ENCODE data around the gene MPHOSPH9. TPM values are rescaled to one million over a fixed set of nuclear protein-coding genes. Genes with fewer than 3 reads are reported as not detected.

MPHOSPH9 gene
- total RNA-seq, 2 experiments from 2014 or later = 88.3 to 136 TPM

DNA sequence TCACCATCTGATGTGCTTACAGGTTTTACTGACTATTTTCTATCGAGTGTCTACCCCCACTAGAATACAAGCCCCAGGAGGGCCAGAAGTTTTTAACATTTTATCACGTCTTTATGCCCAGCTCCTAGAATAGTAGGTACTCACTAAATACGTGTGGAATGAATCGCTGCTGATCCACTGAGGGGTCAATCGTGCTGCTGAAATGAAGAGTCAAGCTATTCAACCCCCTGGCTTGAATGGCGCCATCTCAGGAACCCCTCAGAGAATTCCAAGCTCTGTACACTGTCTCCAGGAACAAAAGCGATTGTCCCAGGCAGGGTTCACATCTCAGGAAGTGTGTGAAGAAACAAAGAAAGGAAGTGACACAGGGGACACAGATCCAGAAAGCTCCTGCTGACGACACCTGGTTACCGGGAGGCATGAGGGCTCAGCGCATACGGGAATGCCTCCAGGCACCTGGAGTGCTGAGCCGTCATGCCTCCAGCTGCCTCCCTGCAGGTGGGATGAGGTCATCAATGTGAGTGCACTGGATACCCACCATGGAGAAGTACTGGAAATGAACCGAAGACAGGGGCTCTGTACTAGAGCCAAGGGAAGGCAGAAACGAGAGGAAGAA, 127.6 kb downstream of the MPHOSPH9 start:
- no peak for DNase-seq (ENCODE audit: low spot score)
- BruUV-seq (replicated peaks) = no TSS peak

DNA sequence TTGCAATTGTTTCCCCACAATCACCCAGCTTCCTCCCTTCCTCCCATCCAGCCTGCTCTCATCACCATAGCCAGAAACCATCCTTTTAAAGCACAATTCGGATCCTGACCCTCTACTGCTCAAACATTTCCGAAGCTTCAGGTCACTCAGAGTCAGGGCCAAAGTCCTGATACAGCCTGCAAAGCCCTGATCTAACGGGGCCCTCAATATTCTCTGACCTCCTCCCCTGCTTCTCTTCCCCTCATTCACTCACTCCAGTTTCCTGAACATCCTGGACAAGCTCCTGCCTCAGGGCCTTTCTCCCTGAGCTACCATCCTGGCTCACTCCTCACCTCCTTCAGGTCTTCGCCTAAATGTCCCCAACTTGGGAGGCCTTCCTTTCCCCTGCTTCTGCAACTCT, 128.1 kb downstream of the MPHOSPH9 start:
- no peak overlapping the region for H3K4me2 ChIP-seq (ENCODE audit: low read length)
- no peaks in the 10 kb centered on the region for H3K79me2 ChIP-seq (ENCODE audit: insufficient read depth, low read depth, low read length)
- DNase-seq (ENCODE audit: low spot score) = no peak
- H3K27ac ChIP-seq (ENCODE audit: low read depth, low read length, poor library complexity, severe bottlenecking) = no peak overlapping the region
- peaks cover 10% of the 10 kb centered on the region for H3K4me1 ChIP-seq (ENCODE audit: insufficient read depth, low read length, poor library complexity, severe bottlenecking)
- TF ChIP-seq EZH2phosphoT487 (IDR thresholded peaks at IDR 0.05; ENCODE audit: borderline replicate concordance, low read depth, low read length) = no peak
- TF ChIP-seq, protein P1, sequence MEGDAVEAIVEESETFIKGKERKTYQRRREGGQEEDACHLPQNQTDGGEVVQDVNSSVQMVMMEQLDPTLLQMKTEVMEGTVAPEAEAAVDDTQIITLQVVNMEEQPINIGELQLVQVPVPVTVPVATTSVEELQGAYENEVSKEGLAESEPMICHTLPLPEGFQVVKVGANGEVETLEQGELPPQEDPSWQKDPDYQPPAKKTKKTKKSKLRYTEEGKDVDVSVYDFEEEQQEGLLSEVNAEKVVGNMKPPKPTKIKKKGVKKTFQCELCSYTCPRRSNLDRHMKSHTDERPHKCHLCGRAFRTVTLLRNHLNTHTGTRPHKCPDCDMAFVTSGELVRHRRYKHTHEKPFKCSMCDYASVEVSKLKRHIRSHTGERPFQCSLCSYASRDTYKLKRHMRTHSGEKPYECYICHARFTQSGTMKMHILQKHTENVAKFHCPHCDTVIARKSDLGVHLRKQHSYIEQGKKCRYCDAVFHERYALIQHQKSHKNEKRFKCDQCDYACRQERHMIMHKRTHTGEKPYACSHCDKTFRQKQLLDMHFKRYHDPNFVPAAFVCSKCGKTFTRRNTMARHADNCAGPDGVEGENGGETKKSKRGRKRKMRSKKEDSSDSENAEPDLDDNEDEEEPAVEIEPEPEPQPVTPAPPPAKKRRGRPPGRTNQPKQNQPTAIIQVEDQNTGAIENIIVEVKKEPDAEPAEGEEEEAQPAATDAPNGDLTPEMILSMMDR (conservative IDR thresholded peaks at IDR 0.05; ENCODE audit: low read length) = no peak
- CTCF ChIA-PET (ENCODE audit: unreplicated experiment) = interaction anchor here (0.6 kb wide), 1 partner anchor 49 kb away, joined by 3 read pairs; no protein-coding TSS in a partner anchor
- POLR2A ChIA-PET = interaction anchor here (0.6 to 1.7 kb wide), 2 partner anchors 9 to 117 kb away, joined by 3 to 6 read pairs; no protein-coding TSS in a partner anchor
- no peaks in the 10 kb centered on the region for H4K20me1 ChIP-seq (ENCODE audit: insufficient read depth, low read length)
- H3K9me2 ChIP-seq (ENCODE audit: insufficient read depth, low read length) = no peaks in the 10 kb centered on the region
- no peaks in the 10 kb centered on the region for H3K9me3 ChIP-seq (ENCODE audit: low read length)
- no peak overlapping the region for H3K4me3 ChIP-seq (ENCODE audit: low read depth, low read length, poor library complexity, severe bottlenecking)
- BruUV-seq (replicated peaks) = no TSS peak
- H3K36me3 ChIP-seq (ENCODE audit: insufficient read depth, low read length) = no peaks in the 10 kb centered on the region
- intact Hi-C loops (cut with micrococcal nuclease; ENCODE audit: unreplicated experiment) = no loop called here
- no peak overlapping the region for H2AFZ ChIP-seq (ENCODE audit: low read length)

More for the DNA sequence above, 127.6 kb downstream of the MPHOSPH9 start:
- no peaks in the 10 kb centered on the region for H3K9me3 ChIP-seq (ENCODE audit: low read length)
- H3K9me2 ChIP-seq (ENCODE audit: insufficient read depth, low read length) = no peaks in the 10 kb centered on the region
- H3K4me2 ChIP-seq (ENCODE audit: low read length) = no peak overlapping the region
- no peak overlapping the region for H2AFZ ChIP-seq (ENCODE audit: low read length)
- intact Hi-C loops (cut with micrococcal nuclease; ENCODE audit: unreplicated experiment) = no loop called here
- H3K4me1 ChIP-seq (ENCODE audit: insufficient read depth, low read length, poor library complexity, severe bottlenecking) = peaks cover 10% of the 10 kb centered on the region
- POLR2A ChIA-PET = interaction anchor here (1.7 kb wide), 1 partner anchor 9 kb away, joined by 6 read pairs; no protein-coding TSS in a partner anchor
- no peaks in the 10 kb centered on the region for H3K36me3 ChIP-seq (ENCODE audit: insufficient read depth, low read length)
- CTCF ChIA-PET (ENCODE audit: unreplicated experiment) = no interaction called here
- no peaks in the 10 kb centered on the region for H3K79me2 ChIP-seq (ENCODE audit: insufficient read depth, low read depth, low read length)
- no peak overlapping the region for H3K27ac ChIP-seq (ENCODE audit: low read depth, low read length, poor library complexity, severe bottlenecking)
- no peak overlapping the region for H3K4me3 ChIP-seq (ENCODE audit: low read depth, low read length, poor library complexity, severe bottlenecking)
- TF ChIP-seq, protein P1 (conservative IDR thresholded peaks at IDR 0.05; ENCODE audit: low read length) = no peak
- no peak for TF ChIP-seq EZH2phosphoT487 (IDR thresholded peaks at IDR 0.05; ENCODE audit: borderline replicate concordance, low read depth, low read length)
- H4K20me1 ChIP-seq (ENCODE audit: insufficient read depth, low read length) = no peaks in the 10 kb centered on the region

Small RNAs within 50 kb of the gene (small RNA-seq; reads per million reads assigned to genes)
- gene RNA5SP375 = 0.21 reads per million

Other genes with a start within 250 kb of the MPHOSPH9 start
- 0.13 and 0.73 TPM in 2 replicates for gene PITPNM2, start 82.1 kb downstream of the MPHOSPH9 start, total RNA-seq (2014; rRNA removed; shearing (Covaris generic))
- 0.42 and 0.77 TPM in 2 replicates for gene PITPNM2, start 82.1 kb downstream of the MPHOSPH9 start, total RNA-seq (2022)
- 30.1 and 35.5 TPM in 2 replicates for gene MTRFR, start 295 bp upstream of the MPHOSPH9 start, total RNA-seq (2014; rRNA removed; shearing (Covaris generic))
- gene MTRFR, start 295 bp upstream of the MPHOSPH9 start, total RNA-seq (2022) = 32.8 and 34.4 TPM in 2 replicates
- gene CDK2AP1, start 38.7 kb upstream of the MPHOSPH9 start, total RNA-seq (2014; rRNA removed; shearing (Covaris generic)) = 50.7 and 65.2 TPM in 2 replicates
- 56.3 and 57.3 TPM in 2 replicates for gene CDK2AP1, start 38.7 kb upstream of the MPHOSPH9 start, total RNA-seq (2022)
- 23.7 and 31.2 TPM in 2 replicates for gene SBNO1, start 131.7 kb upstream of the MPHOSPH9 start, total RNA-seq (2014; rRNA removed; shearing (Covaris generic))
- gene SBNO1, start 131.7 kb upstream of the MPHOSPH9 start, total RNA-seq (2022) = 57.3 and 57.9 TPM in 2 replicates
- gene KMT5A, start 151.0 kb upstream of the MPHOSPH9 start, total RNA-seq (2014; rRNA removed; shearing (Covaris generic)) = 87.8 and 101 TPM in 2 replicates
- 149 and 153 TPM in 2 replicates for gene KMT5A, start 151.0 kb upstream of the MPHOSPH9 start, total RNA-seq (2022)
- 3.4 and 4.0 TPM in 2 replicates for gene RILPL2, start 203.5 kb upstream of the MPHOSPH9 start, total RNA-seq (2014; rRNA removed; shearing (Covaris generic))
- gene RILPL2, start 203.5 kb upstream of the MPHOSPH9 start, total RNA-seq (2022) = 5.5 and 6.8 TPM in 2 replicates
- 31.3 and 43.7 TPM in 2 replicates for gene SNRNP35, start 225.0 kb upstream of the MPHOSPH9 start, total RNA-seq (2014; rRNA removed; shearing (Covaris generic))
- gene SNRNP35, start 225.0 kb upstream of the MPHOSPH9 start, total RNA-seq (2022) = 29.3 and 32.9 TPM in 2 replicates